Activated CD4-positive, alpha-beta T cell treated with anti-CD3 and anti-CD28 coated beads, Interleukin-10, Interleukin-2, amounts not matched to agents 100 ng/mL and 50 ng/mL, durations not matched to agents 16 hours and 8 hours (primary cell): ENCODE results near the gene PRR7.
"Not testable (repeated sequence)": the region's sequence is repeated elsewhere in the genome, so short reads cannot be mapped to it uniquely, and the experiment has no call there.

Experiments used
- DNase-seq: peaks from one replicate; pipeline ENCODE4 v3.0.0-alpha.2; 2020

The PRR7 gene

DNA sequence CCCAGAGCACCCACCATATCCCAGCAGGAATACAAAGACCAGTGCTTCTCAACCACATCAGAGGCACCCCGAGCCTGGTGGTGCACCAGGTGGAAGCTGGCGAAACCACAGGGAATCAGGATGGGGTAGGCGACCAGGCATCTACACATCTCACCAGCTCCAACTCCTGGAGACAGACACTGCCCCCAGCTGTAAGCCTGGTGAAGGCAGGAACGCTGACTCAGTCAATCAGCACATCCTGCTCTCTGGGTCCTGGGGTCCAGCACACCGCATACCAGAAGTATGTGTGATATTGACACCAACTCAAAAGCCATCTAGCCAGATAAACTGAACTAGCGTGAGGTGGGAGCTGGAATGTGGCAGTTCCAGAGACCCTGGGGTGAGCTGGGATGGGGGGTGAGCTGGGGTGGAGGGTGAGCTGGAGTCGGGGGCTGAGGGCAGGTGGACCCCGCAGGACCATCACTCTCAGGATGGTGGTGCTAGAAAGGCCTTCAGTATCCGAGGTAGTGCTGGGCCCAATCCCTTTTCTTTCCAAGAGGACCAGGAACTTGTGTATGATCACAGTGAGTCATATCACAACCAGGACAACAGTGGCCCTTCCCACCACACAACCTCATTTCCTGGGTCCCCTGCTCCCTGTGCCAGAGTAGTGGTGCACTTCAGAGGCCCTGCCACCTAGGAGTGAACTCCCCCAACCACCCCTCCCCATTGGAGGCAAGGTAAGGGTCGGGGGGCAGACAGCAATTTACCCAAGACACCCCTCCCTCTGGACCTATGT lies 24.3 kb downstream of the PRR7 start:
- DNase-seq, result no peak

DNA sequence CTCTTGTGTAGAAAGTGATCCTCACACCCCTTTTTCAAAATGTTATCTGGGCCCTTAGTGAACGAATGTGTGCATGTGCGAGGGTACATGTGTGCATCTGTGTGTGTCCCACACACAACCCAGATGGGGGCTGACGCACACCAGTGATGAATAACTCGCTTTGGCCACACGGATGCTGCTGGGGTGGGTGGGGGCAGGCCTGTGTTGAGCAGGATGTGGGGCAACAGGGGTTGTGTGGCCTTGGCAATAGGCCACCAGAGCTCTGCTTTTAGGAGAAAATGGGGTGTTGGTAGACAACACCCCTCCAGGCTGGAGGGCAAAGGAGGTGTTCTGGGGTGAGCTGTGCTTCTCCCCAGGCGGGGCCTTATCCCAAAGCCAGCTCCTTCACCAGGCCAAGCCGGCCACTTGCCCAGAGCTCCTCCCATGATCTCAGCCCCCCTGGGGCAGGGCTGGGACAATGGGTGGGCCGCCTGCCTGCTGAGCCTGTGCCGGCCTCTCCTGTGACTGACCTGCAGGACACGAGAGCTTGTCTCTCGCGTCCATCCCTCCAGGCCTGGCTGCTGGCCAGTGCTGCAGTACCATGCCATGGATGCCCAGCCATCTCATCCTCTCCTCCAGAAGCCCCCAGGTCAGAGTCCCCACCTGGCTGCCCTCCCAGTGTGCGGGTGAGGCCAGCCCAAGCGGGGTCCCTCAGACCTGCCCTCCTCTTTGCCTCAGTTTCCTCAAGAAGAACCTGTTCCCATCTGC lies 25.2 kb downstream of the PRR7 start:
- DNase-seq, result no peak

- DNase-seq, result peak; percentile 49
Measured at GRCh38 chr5:177472460-177473442, 26.1 kb downstream of the PRR7 start.

- DNase-seq, result no peak
Measured at GRCh38 chr5:177473443-177474001, 26.9 kb downstream of the PRR7 start, which contains the start of gene DBN1. Gene DBN1 (minus strand): TSS chr5:177473634. CDS start chr5:177473521, 113 bp downstream.

- DNase-seq, result no peak
Measured at GRCh38 chr5:177474002-177474476, 27.4 kb downstream of the PRR7 start.

DNA sequence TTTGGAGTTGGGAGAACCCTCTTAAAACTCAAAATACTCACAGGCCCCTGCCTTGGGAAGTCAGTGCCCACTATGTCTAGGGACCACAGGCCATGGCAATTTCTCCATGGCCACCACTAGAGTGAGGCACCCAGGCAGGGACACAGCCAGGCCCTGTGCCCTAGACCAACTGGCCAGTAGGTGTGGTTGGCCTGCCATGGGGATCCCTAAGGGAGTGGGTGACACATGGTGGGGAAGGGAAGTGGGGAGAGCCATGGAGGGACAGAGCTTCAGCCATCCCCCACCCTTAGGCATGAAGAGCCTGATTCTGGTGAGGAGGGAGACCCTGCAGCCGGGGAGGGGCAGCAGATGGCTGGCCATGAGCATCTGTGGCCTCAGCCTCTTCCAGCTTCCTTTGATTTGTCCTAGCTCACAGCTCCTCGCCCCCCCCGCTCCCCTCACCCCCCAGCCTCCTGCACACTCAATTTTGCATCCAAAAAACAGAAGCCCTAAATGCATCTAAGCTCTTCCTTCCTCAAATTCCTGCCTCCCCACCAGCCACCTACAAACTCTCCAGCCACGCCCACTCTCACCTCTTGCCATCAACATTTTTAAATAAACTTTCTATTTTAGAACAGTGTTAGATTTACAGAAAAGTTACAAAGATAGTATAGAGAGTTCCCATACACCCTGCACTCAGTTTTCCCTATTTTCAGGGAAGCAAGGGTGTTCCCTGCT lies 28.4 kb downstream of the PRR7 start:
- no peak for DNase-seq

GRCh38 chr5:177475563-177476427 lies 29.2 kb downstream of the PRR7 start:
- no peak for DNase-seq

DNA sequence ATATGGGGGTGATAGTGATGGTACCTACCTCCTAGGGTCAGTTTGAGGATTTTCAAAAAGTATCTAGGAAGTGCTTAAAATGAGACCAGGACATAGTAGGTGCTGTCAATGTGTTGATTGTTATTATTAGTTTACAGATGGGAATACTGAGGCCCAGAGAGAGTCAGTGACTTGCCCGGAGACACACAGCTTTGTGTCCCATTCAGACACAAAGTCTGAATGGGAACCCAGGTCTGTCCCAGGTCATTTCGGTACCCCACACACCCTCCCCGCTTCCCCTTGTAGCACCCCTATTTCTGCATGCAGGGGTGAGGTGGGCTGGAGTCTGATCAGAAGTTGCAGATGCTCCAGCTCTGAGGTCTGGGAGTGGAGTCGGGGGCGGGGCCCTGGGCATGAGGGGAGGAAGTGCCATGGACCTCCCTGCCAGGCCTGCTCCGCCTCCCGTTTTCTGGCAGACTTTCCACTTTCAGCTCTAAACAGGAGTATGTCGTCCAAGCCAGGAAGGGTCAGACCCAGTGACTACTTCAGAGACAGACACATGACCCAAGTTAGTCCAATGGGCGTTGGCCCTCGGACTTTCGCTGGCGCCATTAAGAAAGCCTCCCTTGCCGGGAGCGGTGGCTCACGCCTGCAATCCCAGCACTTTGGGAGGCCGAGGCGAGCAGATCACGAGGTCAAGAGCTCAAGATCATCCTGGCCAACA lies 30.1 kb downstream of the PRR7 start:
- DNase-seq, result no peak

- no peak for DNase-seq
Measured at GRCh38 chr5:177477701-177478477, 31.3 kb downstream of the PRR7 start.

DNA sequence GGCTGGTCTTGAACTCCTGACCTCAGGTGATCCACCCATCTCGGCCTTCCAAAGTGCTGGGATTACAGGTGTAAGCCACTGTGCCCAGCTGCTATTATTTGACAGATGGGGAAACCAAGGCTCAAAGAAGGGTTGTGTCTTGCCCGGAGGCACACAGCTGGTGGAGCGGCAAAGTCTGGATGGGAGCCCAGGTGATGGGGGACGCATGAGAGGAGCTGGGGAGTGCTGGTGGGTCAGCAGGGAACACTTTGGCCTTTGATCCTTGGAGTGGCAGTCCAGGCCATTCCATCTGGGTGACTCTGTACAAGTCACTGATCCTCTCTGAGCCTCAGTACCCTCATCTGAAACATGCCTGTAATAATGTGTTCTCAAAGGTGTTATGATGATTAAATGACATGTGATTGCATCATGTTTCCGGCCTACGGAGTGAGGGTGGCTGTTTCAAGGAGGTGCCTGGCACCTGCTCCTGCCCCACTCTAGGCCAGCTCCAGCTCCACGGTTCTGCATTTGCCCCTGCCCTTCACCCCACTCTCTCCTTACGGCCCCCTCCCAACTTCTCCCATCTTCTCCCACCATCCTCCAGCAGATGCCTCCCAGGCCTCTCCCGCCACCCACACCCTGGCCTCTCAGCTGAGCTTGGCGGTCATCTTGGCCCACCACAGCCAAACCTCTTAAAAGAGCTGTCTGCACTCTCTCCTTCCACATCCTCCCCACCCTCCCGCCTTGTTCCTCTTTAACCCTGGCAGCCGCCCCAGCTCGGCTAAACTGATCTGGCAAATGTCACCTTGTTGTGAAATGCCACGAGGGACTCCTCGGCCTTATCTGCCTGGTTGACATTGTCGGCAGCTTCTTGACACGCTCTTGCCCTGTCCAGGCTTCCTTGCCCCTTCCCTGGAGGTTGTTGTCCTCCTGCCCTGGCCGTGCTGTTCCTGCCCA lies 32.4 kb downstream of the PRR7 start:
- DNase-seq, result peak; percentile 65

DNA sequence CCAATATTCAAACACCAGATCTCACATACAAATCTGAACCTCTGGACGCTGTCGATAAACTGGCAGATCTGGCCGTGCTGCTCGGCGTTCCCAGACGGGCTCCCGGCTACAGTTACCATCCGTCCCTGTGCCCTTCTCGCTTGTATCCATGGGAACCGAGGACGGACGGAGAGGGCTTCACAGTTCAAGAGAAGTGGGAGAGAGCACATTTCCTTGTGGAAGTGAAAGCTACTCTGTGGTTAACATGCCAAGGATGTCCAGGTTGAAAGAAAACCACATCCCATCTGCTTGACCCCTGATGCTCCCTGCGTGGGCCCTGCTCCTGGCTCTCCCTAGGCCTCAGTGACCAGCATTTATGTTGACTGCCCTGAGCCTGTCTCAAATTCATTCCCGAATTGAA lies 33.2 kb downstream of the PRR7 start:
- no peak for DNase-seq

DNA sequence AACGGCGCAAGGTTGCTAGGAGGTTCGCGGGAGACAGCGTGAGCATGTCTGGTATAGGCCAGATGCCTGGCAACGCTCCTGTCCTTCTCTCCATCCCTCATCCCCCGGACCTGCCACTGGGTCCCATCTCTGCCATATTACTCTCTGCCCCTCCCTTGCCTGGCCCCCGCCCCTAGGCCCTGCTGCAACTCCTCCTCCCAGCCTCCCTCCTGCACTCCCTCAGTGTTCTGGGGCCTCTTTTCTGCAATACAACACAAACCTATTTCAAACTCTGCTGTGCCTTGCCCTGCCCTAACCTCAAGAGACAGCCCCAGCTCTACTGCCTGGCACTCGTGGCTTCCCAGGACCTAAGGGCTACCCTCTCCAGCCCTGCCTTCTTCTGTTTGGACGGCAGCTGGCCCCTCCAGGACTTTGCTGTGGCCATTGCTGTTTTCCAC lies 35.8 kb downstream of the PRR7 start:
- DNase-seq, result no peak

GRCh38 chr5:177483042-177483441 lies 36.4 kb downstream of the PRR7 start:
- no peak for DNase-seq

DNA sequence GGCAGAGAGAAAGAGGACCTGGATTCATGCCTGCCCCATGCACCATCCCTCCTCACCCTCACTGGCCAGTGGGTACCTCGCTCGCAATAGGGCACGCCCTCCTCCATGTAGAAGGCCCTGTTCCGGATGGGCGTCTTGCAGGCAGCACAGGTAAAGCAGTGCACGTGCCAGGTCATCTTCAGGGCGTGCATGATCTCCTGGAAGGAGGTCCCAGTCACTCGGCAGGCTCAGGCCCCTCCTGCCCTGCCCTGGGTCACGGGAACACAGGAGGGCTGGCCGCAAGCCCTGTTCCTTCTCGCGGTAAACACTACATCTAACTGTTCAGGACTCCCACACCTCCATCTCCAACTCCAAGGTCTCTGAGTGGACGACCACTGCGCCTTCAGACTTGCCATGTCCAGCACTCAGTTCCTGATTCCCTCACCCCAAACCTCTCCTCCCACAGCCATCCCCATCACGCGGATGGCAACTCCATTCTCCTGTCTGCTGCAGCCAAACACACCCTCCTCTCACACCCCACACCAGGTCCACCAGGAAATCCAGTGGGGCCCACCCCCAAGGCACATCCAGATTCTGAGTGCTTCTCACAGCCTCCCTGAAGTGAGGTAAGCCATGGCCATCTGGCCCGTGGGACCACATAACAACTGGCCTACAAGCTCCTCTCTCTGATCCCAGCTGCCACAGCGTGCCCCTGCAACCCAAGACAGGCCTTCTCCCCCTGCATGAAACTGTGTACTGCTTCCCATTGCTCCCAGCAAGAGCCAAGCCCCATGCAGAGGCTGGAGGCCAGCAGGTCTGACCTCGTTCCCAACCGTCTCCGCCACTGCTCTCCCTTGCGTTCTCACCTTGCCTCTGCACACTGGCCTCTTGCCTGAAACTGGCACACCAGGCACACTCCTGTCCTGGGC lies 37.6 kb downstream of the PRR7 start:
- no peak for DNase-seq

- DNase-seq, result no peak
Measured at GRCh38 chr5:177484902-177485549, 38.4 kb downstream of the PRR7 start.

- not testable (repeated sequence) for DNase-seq
Measured at GRCh38 chr5:177485753-177486152, 39.1 kb downstream of the PRR7 start.
